Gastroesophageal sphincter (tissue), 3 donors: ENCODE data around the gene MYO3B.

Experiments used
- EP300 ChIP-seq: sonication (generic); formaldehyde crosslinking; IDR thresholded peaks from one replicate; pipeline ENCODE4 v1.6.1; 2017; ENCODE audit warnings: antibody characterized with exemption, mild to moderate bottlenecking
- POLR2A ChIP-seq, 2 donors: fragments of 450-650 bp; IDR thresholded peaks; one replicate each; pipeline ENCODE4 v1.6.1; 2017; ENCODE audit warnings: antibody characterized with exemption in 2 of 2, mild to moderate bottlenecking in 2 of 2, moderate library complexity in 1 of 2
- POLR2AphosphoS5 ChIP-seq: sonication (generic); formaldehyde crosslinking; IDR thresholded peaks from one replicate; pipeline ENCODE4 v1.6.1; 2017; ENCODE audit warnings: antibody characterized with exemption
- TF ChIP-seq, protein P1 (sequence below), 4 experiments: fragments of 200-600 bp in 2 of 4; fragments of 450-650 bp in 2 of 4; sonication (generic) in 1 of 4; IDR thresholded peaks; one replicate each; pipeline ENCODE4 v1.5.1; 2017 to 2019; ENCODE audit warnings: antibody characterized with exemption in 4 of 4, mild to moderate bottlenecking in 2 of 4, moderate library complexity in 2 of 4

GRCh38 chr2:170217778-170218251 lies 39.9 kb downstream of the MYO3B start:
- TF ChIP-seq, protein P1, sequence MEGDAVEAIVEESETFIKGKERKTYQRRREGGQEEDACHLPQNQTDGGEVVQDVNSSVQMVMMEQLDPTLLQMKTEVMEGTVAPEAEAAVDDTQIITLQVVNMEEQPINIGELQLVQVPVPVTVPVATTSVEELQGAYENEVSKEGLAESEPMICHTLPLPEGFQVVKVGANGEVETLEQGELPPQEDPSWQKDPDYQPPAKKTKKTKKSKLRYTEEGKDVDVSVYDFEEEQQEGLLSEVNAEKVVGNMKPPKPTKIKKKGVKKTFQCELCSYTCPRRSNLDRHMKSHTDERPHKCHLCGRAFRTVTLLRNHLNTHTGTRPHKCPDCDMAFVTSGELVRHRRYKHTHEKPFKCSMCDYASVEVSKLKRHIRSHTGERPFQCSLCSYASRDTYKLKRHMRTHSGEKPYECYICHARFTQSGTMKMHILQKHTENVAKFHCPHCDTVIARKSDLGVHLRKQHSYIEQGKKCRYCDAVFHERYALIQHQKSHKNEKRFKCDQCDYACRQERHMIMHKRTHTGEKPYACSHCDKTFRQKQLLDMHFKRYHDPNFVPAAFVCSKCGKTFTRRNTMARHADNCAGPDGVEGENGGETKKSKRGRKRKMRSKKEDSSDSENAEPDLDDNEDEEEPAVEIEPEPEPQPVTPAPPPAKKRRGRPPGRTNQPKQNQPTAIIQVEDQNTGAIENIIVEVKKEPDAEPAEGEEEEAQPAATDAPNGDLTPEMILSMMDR (IDR thresholded peaks at IDR 0.05), result no peak
- TF ChIP-seq POLR2AphosphoS5, result no peak
- no peak for TF ChIP-seq POLR2A (IDR thresholded peaks at IDR 0.05)
- no peak for TF ChIP-seq EP300
